ENCODE data around the gene STKLD1. TPM values are rescaled to one million over a fixed set of nuclear protein-coding genes. Genes with fewer than 3 reads are reported as not detected.

Gene STKLD1
- total RNA-seq, 2 experiments from 2014 or later: 0.69 to 0.90 TPM

GRCh38 chr9:133420392-133420827 is 44.2 kb downstream of the STKLD1 start:
- ChIA-PET POLR2A (no interaction called here), CTCF (no interaction called here)
- peaks cover 46% of the 10 kb centered on the region for H3K4me1 Mint-ChIP-seq (ENCODE audit: low read depth)
- H3K4me3 Mint-ChIP-seq: no peak overlapping the region
- peak; percentile 39 for DNase-seq
- no peaks in the 10 kb centered on the region for H3K9me3 Mint-ChIP-seq
- intact Hi-C loops (cut with micrococcal nuclease): loop anchor here (5.0 kb wide), 1 partner anchor 37 kb away; the partner anchor contains the start of gene CACFD1
- H3K27ac Mint-ChIP-seq: peak overlapping the region; percentile 81
- H3K27me3 Mint-ChIP-seq: peaks cover 4% of the 10 kb centered on the region
- H3K36me3 Mint-ChIP-seq: peaks cover 4% of the 10 kb centered on the region

- intact Hi-C loops (cut with micrococcal nuclease): loop anchor here (1.0 to 5.0 kb wide), 2 partner anchors 15 to 35 kb away; partner anchors contain the start of gene CACFD1
- ChIA-PET CTCF (interaction anchor here (1.0 kb wide), 1 partner anchor 51 kb away, joined by 5 read pairs; no protein-coding TSS in a partner anchor), POLR2A (no interaction called here)
- no peaks in the 10 kb centered on the region for H3K9me3 Mint-ChIP-seq
- peaks cover 11% of the 10 kb centered on the region for H3K27me3 Mint-ChIP-seq
- no peak within 1 kb of the TSS for H3K4me3 Mint-ChIP-seq
- peak; percentile 83 for DNase-seq
- peak within 1 kb of the TSS; percentile 81 for H3K27ac Mint-ChIP-seq
- peaks cover 4% of the 10 kb centered on the region for H3K36me3 Mint-ChIP-seq
- peaks cover 31% of the 10 kb centered on the region for H3K4me1 Mint-ChIP-seq (ENCODE audit: low read depth)
Observed at GRCh38 chr9:133421615-133422542, 45.7 kb downstream of the STKLD1 start, which contains the start of gene ADAMTS13. Gene ADAMTS13, plus strand, starts transcription at chr9:133422367. Its CDS starts 77 bp downstream, at chr9:133422444.

GRCh38 chr9:133423216-133423615 is 47.0 kb downstream of the STKLD1 start:
- no peaks in the 10 kb centered on the region for H3K9me3 Mint-ChIP-seq
- H3K27ac Mint-ChIP-seq: no peak overlapping the region
- H3K36me3 Mint-ChIP-seq: no peaks in the 10 kb centered on the region
- no peak overlapping the region for H3K4me3 Mint-ChIP-seq
- CTCF ChIA-PET: interaction anchor here (0.5 kb wide), 1 partner anchor 56 kb away, joined by 3 read pairs; the partner anchor contains the start of gene SLC2A6
- no peak for DNase-seq
- intact Hi-C loops (cut with micrococcal nuclease): loop anchor here (5.0 kb wide), 1 partner anchor 34 kb away; the partner anchor contains the start of gene CACFD1
- peaks cover 22% of the 10 kb centered on the region for H3K27me3 Mint-ChIP-seq
- POLR2A ChIA-PET: no interaction called here
- H3K4me1 Mint-ChIP-seq (ENCODE audit: low read depth): peaks cover 32% of the 10 kb centered on the region

- ChIA-PET POLR2A (no interaction called here), CTCF (no interaction called here)
- H3K4me3 Mint-ChIP-seq: no peak overlapping the region
- intact Hi-C loops (cut with micrococcal nuclease): loop anchor here (5.0 kb wide), 1 partner anchor 33 kb away; the partner anchor contains the start of gene CACFD1
- no peaks in the 10 kb centered on the region for H3K36me3 Mint-ChIP-seq
- H3K9me3 Mint-ChIP-seq: no peaks in the 10 kb centered on the region
- no peak for DNase-seq
- H3K27ac Mint-ChIP-seq: no peak overlapping the region
- peaks cover 23% of the 10 kb centered on the region for H3K27me3 Mint-ChIP-seq
- peaks cover 24% of the 10 kb centered on the region for H3K4me1 Mint-ChIP-seq (ENCODE audit: low read depth)
Observed at GRCh38 chr9:133424187-133424586, 48.0 kb downstream of the STKLD1 start.

- no peak for DNase-seq
- ChIA-PET CTCF (no interaction called here), POLR2A (no interaction called here)
- no peaks in the 10 kb centered on the region for H3K36me3 Mint-ChIP-seq
- H3K9me3 Mint-ChIP-seq: no peaks in the 10 kb centered on the region
- intact Hi-C loops (cut with micrococcal nuclease): no loop called here
- no peak overlapping the region for H3K27ac Mint-ChIP-seq
- H3K4me3 Mint-ChIP-seq: no peak overlapping the region
- peaks cover 26% of the 10 kb centered on the region for H3K27me3 Mint-ChIP-seq
- peaks cover 22% of the 10 kb centered on the region for H3K4me1 Mint-ChIP-seq (ENCODE audit: low read depth)
Observed at GRCh38 chr9:133425049-133425632, 49.0 kb downstream of the STKLD1 start.

GRCh38 chr9:133426011-133426410 is 49.8 kb downstream of the STKLD1 start:
- no peak overlapping the region for H3K4me3 Mint-ChIP-seq
- H3K27ac Mint-ChIP-seq: no peak overlapping the region
- DNase-seq: no peak
- H3K9me3 Mint-ChIP-seq: no peaks in the 10 kb centered on the region
- ChIA-PET POLR2A (no interaction called here), CTCF (no interaction called here)
- no peaks in the 10 kb centered on the region for H3K36me3 Mint-ChIP-seq
- peaks cover 17% of the 10 kb centered on the region for H3K4me1 Mint-ChIP-seq (ENCODE audit: low read depth)
- H3K27me3 Mint-ChIP-seq: peaks cover 28% of the 10 kb centered on the region
- intact Hi-C loops (cut with micrococcal nuclease): no loop called here

GRCh38 chr9:133427658-133428348 is 51.6 kb downstream of the STKLD1 start:
- DNase-seq: no peak
- Mint-ChIP-seq H3K36me3 (no peaks in the 10 kb centered on the region), H3K9me3 (no peaks in the 10 kb centered on the region), H3K27ac (no peak overlapping the region), H3K27me3 (peaks cover 28% of the 10 kb centered on the region), H3K4me3 (peak overlapping the region; percentile 12), H3K4me1 (ENCODE audit: low read depth) (peaks cover 4% of the 10 kb centered on the region)
- ChIA-PET POLR2A (no interaction called here), CTCF (interaction anchor here (0.9 kb wide), 1 partner anchor 10 kb away, joined by 3 read pairs; the partner anchor contains the start of gene REXO4)
- intact Hi-C loops (cut with micrococcal nuclease): no loop called here

GRCh38 chr9:133428617-133429101 is 52.5 kb downstream of the STKLD1 start:
- H3K36me3 Mint-ChIP-seq: no peaks in the 10 kb centered on the region
- peaks cover 4% of the 10 kb centered on the region for H3K4me1 Mint-ChIP-seq (ENCODE audit: low read depth)
- no peak overlapping the region for H3K4me3 Mint-ChIP-seq
- intact Hi-C loops (cut with micrococcal nuclease): no loop called here
- H3K9me3 Mint-ChIP-seq: no peaks in the 10 kb centered on the region
- ChIA-PET CTCF (interaction anchor here (0.9 kb wide), 1 partner anchor 11 kb away, joined by 3 read pairs; the partner anchor contains the start of gene REXO4), POLR2A (no interaction called here)
- no peak for DNase-seq
- peaks cover 28% of the 10 kb centered on the region for H3K27me3 Mint-ChIP-seq
- H3K27ac Mint-ChIP-seq: no peak overlapping the region

- Mint-ChIP-seq H3K4me1 (ENCODE audit: low read depth) (peaks cover 4% of the 10 kb centered on the region), H3K4me3 (no peak overlapping the region), H3K27ac (no peak overlapping the region), H3K27me3 (peaks cover 28% of the 10 kb centered on the region), H3K9me3 (no peaks in the 10 kb centered on the region), H3K36me3 (no peaks in the 10 kb centered on the region)
- ChIA-PET POLR2A (no interaction called here), CTCF (no interaction called here)
- no peak for DNase-seq
- intact Hi-C loops (cut with micrococcal nuclease): no loop called here
Observed at GRCh38 chr9:133429214-133429613, 53.0 kb downstream of the STKLD1 start.

- peak; percentile 30 for DNase-seq
- H3K4me3 Mint-ChIP-seq: no peak overlapping the region
- POLR2A ChIA-PET: no interaction called here
- peaks cover 4% of the 10 kb centered on the region for H3K4me1 Mint-ChIP-seq (ENCODE audit: low read depth)
- H3K36me3 Mint-ChIP-seq: no peaks in the 10 kb centered on the region
- no peaks in the 10 kb centered on the region for H3K9me3 Mint-ChIP-seq
- no peak overlapping the region for H3K27ac Mint-ChIP-seq
- intact Hi-C loops (cut with micrococcal nuclease): no loop called here
- H3K27me3 Mint-ChIP-seq: peaks cover 28% of the 10 kb centered on the region
- CTCF ChIA-PET: no interaction called here
Observed at GRCh38 chr9:133429641-133430161, 53.5 kb downstream of the STKLD1 start.

GRCh38 chr9:133430244-133430643 is 54.1 kb downstream of the STKLD1 start:
- Mint-ChIP-seq H3K9me3 (no peaks in the 10 kb centered on the region), H3K27me3 (peaks cover 26% of the 10 kb centered on the region), H3K4me1 (ENCODE audit: low read depth) (peaks cover 4% of the 10 kb centered on the region), H3K36me3 (no peaks in the 10 kb centered on the region), H3K4me3 (no peak overlapping the region), H3K27ac (no peak overlapping the region)
- POLR2A ChIA-PET: no interaction called here
- CTCF ChIA-PET: no interaction called here
- no peak for DNase-seq
- intact Hi-C loops (cut with micrococcal nuclease): no loop called here

All from activated CD4-positive, alpha-beta memory T cell treated with anti-CD3 and anti-CD28 coated beads for 36 hours (primary cell).